Measurements from ENCODE around the gene AUH.
"Not testable (repeated sequence)": the region's sequence is repeated elsewhere in the genome, so short reads cannot be mapped to it uniquely, and the experiment has no call there.

AUH gene

DNA sequence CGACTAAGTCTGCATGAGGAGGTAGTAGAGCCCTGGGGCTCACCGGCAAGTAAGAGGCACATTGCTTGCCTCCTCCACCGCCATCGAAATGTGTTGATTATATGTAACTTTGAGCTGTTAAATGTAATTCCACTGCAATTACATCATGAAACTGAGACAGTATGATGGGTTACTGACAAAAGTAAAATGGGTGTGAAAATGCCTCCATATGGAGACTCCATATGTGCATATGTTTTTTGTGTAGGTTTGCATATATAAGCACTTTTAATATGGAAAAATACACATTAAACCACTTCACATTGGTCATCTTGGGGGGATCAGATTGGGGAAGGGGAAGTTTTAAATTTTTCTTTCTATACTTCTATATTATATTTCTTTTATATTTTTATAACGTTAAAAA is 32.1 kb upstream of the AUH start:
- no peaks in the 10 kb centered on the region for H3K9me3 ChIP-seq
- no peak for DNase-seq
- no peak overlapping the region for H3K4me3 ChIP-seq
- TF ChIP-seq, protein P1, sequence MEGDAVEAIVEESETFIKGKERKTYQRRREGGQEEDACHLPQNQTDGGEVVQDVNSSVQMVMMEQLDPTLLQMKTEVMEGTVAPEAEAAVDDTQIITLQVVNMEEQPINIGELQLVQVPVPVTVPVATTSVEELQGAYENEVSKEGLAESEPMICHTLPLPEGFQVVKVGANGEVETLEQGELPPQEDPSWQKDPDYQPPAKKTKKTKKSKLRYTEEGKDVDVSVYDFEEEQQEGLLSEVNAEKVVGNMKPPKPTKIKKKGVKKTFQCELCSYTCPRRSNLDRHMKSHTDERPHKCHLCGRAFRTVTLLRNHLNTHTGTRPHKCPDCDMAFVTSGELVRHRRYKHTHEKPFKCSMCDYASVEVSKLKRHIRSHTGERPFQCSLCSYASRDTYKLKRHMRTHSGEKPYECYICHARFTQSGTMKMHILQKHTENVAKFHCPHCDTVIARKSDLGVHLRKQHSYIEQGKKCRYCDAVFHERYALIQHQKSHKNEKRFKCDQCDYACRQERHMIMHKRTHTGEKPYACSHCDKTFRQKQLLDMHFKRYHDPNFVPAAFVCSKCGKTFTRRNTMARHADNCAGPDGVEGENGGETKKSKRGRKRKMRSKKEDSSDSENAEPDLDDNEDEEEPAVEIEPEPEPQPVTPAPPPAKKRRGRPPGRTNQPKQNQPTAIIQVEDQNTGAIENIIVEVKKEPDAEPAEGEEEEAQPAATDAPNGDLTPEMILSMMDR (IDR thresholded peaks at IDR 0.05) = no peak
- H3K27me3 ChIP-seq = no peaks in the 10 kb centered on the region
- no peak overlapping the region for H3K27ac ChIP-seq
- intact Hi-C loops (cut with DNase I; ENCODE audit: low total_unique reads) = no loop called here
- no peaks in the 10 kb centered on the region for H3K36me3 ChIP-seq
- H3K4me1 ChIP-seq = no peaks in the 10 kb centered on the region

DNA sequence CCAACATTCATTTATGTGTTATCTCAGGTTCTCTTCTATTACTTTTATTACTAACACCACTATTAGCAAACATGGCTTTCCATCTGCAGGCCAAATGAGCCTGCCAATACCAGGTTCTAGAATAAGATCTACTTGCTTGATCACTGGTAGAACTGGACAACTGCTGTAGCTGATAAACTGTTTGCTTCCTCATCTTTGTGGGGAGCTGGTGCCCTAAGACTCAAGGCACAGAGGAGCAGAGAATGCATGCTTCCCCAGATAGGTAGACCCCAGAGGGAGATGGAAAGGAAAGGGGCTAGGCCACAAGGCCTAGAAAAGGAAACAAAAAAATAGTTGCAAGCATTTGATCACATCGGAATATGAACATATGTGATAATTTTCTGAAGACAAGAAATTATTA is 30.7 kb upstream of the AUH start:
- Histone ChIP-seq H3K36me3 (no peaks in the 10 kb centered on the region), H3K27me3 (no peaks in the 10 kb centered on the region), H3K9me3 (no peaks in the 10 kb centered on the region), H3K27ac (no peak overlapping the region), H3K4me1 (no peaks in the 10 kb centered on the region), H3K4me3 (no peak overlapping the region)
- no peak for DNase-seq
- intact Hi-C loops (cut with DNase I; ENCODE audit: low total_unique reads) = no loop called here
- TF ChIP-seq, protein P1 (IDR thresholded peaks at IDR 0.05) = no peak

DNA sequence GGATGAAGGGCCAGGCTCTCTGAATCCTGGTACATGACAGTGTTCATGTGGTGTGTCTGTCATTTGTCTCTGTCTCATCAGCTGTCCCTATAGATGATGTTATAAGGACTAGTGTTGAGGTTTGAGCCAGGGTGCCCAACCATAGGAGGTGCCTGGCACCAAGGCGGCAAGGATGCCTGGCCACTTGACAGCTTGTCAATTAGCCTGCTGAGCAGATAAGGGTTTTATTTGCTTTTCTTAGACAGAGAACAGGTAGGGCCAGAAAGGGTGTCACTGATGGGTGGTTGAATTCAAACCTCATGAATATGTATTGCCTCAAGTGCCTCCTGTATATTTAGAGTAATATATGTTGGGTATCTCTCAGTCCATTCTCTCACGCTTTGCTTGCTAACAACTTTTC is 30.1 kb upstream of the AUH start:
- no peaks in the 10 kb centered on the region for H3K4me1 ChIP-seq
- intact Hi-C loops (cut with DNase I; ENCODE audit: low total_unique reads) = no loop called here
- no peaks in the 10 kb centered on the region for H3K36me3 ChIP-seq

DNA sequence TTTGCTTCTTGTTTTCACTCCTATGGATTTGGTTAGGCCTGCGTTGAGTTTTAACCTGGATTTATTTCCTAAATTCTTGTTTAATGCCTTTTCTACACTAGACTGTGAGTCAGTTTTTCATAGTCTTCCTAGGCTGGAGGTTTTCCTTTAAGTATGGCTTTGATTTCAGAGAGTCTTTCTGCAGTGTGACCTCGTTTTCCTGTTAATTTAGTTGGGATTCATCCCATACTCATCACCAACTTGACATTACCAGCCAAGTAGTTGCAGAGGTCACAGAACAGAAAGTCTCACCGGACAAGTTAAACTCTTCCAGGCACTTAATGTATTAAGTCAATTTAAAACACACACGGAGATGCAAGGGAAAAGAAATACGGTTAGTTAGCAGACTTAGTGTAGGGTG is 29.7 kb upstream of the AUH start:
- DNase-seq = no peak
- Histone ChIP-seq H3K4me1 (no peaks in the 10 kb centered on the region), H3K9me3 (no peaks in the 10 kb centered on the region), H3K4me3 (no peak overlapping the region), H3K36me3 (no peaks in the 10 kb centered on the region), H3K27me3 (no peaks in the 10 kb centered on the region), H3K27ac (no peak overlapping the region)
- TF ChIP-seq, protein P1 (IDR thresholded peaks at IDR 0.05) = no peak
- intact Hi-C loops (cut with DNase I; ENCODE audit: low total_unique reads) = no loop called here

More for the DNA sequence above, 30.1 kb upstream of the AUH start:
- no peaks in the 10 kb centered on the region for H3K27me3 ChIP-seq
- H3K27ac ChIP-seq = no peak overlapping the region
- no peak overlapping the region for H3K4me3 ChIP-seq
- H3K9me3 ChIP-seq = no peaks in the 10 kb centered on the region
- TF ChIP-seq, protein P1 (IDR thresholded peaks at IDR 0.05) = no peak
- DNase-seq = no peak

DNA sequence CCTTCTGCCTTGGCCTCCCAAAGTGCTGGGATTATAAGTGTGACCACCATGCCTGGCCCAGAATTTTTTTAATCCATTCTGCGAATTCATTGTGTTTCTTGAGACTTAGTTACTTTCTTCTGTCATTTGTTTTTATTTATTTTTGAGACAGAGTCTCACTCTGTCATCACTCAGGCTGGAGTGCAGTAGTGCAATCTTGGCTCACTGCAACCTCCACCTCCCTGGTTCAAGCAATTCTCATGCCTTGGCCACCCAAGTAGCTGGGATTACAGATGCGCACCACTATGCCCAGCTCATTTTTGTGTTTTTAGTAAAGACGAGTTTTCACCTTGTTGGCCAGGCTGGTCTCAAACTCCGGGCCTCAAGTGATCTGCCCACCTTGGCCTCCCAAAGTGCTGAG is 28.0 kb upstream of the AUH start:
- H3K36me3 ChIP-seq; H3K27me3 ChIP-seq; H3K4me3 ChIP-seq; intact Hi-C loops (cut with DNase I; ENCODE audit: low total_unique reads); H3K9me3 ChIP-seq; H3K4me1 ChIP-seq; H3K27ac ChIP-seq; DNase-seq: not testable (repeated sequence)

DNA sequence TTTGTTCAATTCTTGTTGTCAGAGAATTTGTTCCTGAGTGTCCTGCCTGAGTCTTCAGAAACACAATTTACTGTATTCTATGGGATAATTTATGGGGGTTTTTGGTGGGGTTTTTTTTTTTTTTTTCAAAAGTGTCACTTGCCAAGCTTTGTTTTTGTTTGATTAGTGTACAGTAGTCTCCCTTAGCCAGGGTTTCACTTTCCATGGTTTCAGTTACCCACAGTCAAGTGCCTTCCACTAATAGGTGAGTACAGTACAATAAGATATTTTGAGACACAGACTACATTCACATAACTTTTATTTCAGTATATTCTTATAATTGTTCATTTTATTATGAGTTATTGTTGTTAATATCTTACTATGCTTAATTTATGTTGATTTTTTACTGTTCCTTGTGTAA is 25.0 kb upstream of the AUH start:
- DNase-seq = no peak
- H3K27ac ChIP-seq = no peak overlapping the region
- no peaks in the 10 kb centered on the region for H3K36me3 ChIP-seq
- intact Hi-C loops (cut with DNase I; ENCODE audit: low total_unique reads) = no loop called here
- H3K4me3 ChIP-seq = no peak overlapping the region
- no peaks in the 10 kb centered on the region for H3K4me1 ChIP-seq
- no peaks in the 10 kb centered on the region for H3K9me3 ChIP-seq
- TF ChIP-seq, protein P1 (IDR thresholded peaks at IDR 0.05) = no peak
- no peaks in the 10 kb centered on the region for H3K27me3 ChIP-seq
